Measurements from ENCODE around the gene ITPR1.
A peak's percentile ranks its signal among the peaks of the same experiment; 100 is the strongest.

ITPR1 gene

GRCh38 chr3:4528320-4528719, 35.2 kb downstream of the ITPR1 start:
- Histone ChIP-seq H3K27ac (no peak overlapping the region), H3K4me3 (no peak overlapping the region)

GRCh38 chr3:4528819-4529600, 35.9 kb downstream of the ITPR1 start:
- no peak overlapping the region for H3K27ac ChIP-seq

GRCh38 chr3:4529876-4530588, 36.9 kb downstream of the ITPR1 start:
- Histone ChIP-seq H3K4me3 (no peak overlapping the region), H3K27ac (no peak overlapping the region)

More at GRCh38 chr3:4528819-4529600, 35.9 kb downstream of the ITPR1 start:
- H3K4me3 ChIP-seq = no peak overlapping the region

GRCh38 chr3:4531478-4532025, 38.4 kb downstream of the ITPR1 start:
- no peak overlapping the region for H3K4me3 ChIP-seq
- H3K27ac ChIP-seq = no peak overlapping the region

- Histone ChIP-seq H3K4me3 (no peak overlapping the region), H3K27ac (no peak overlapping the region)
These were observed 39.5 kb downstream of the ITPR1 start for GRCh38 chr3:4532535-4533112.

- H3K27ac ChIP-seq = peak overlapping the region in 1 of 21 experiments; percentile 20
- H3K4me3 ChIP-seq = no peak overlapping the region
These were observed 40.6 kb downstream of the ITPR1 start for GRCh38 chr3:4533489-4534443.

- Histone ChIP-seq H3K4me3 (no peak overlapping the region), H3K27ac (no peak overlapping the region)
These were observed 41.8 kb downstream of the ITPR1 start for GRCh38 chr3:4534906-4535305.

GRCh38 chr3:4536260-4536659, 43.1 kb downstream of the ITPR1 start:
- H3K27ac ChIP-seq = no peak overlapping the region

GRCh38 chr3:4540267-4540666, 47.1 kb downstream of the ITPR1 start:
- no peak overlapping the region for H3K4me3 ChIP-seq
- H3K27ac ChIP-seq = no peak overlapping the region

More at GRCh38 chr3:4536260-4536659, 43.1 kb downstream of the ITPR1 start:
- H3K4me3 ChIP-seq = no peak overlapping the region

- Histone ChIP-seq H3K27ac (no peak overlapping the region), H3K4me3 (no peak overlapping the region)
These were observed 50.0 kb downstream of the ITPR1 start for GRCh38 chr3:4543110-4543509.

GRCh38 chr3:4546346-4547178, 53.4 kb downstream of the ITPR1 start:
- no peak overlapping the region for H3K4me3 ChIP-seq
- H3K27ac ChIP-seq = no peak overlapping the region

GRCh38 chr3:4547799-4548198, 54.7 kb downstream of the ITPR1 start:
- H3K4me3 ChIP-seq = no peak overlapping the region

GRCh38 chr3:4548356-4548755, 55.2 kb downstream of the ITPR1 start:
- no peak overlapping the region for H3K4me3 ChIP-seq
- H3K27ac ChIP-seq = no peak overlapping the region

More at GRCh38 chr3:4547799-4548198, 54.7 kb downstream of the ITPR1 start:
- no peak overlapping the region for H3K27ac ChIP-seq

GRCh38 chr3:4548780-4549179, 55.6 kb downstream of the ITPR1 start:
- H3K27ac ChIP-seq = no peak overlapping the region
- H3K4me3 ChIP-seq = no peak overlapping the region

GRCh38 chr3:4549896-4550295, 56.7 kb downstream of the ITPR1 start:
- Histone ChIP-seq H3K27ac (no peak overlapping the region), H3K4me3 (no peak overlapping the region)

- Histone ChIP-seq H3K4me3 (no peak overlapping the region), H3K27ac (no peak overlapping the region)
These were observed 58.0 kb downstream of the ITPR1 start for GRCh38 chr3:4551051-4551711.

GRCh38 chr3:4551794-4552442, 58.8 kb downstream of the ITPR1 start:
- H3K27ac ChIP-seq = no peak overlapping the region
- no peak overlapping the region for H3K4me3 ChIP-seq

GRCh38 chr3:4552811-4553210, 59.7 kb downstream of the ITPR1 start:
- H3K27ac ChIP-seq = no peak overlapping the region
- H3K4me3 ChIP-seq = no peak overlapping the region
